Measurements from ENCODE around the gene PDF. TPM values are rescaled to one million over a fixed set of nuclear protein-coding genes. Genes with fewer than 3 reads are reported as not detected.
A peak's percentile ranks its signal among the peaks of the same experiment; 100 is the strongest.

The PDF gene
- total and polyA plus RNA-seq, 2 of the 13 experiments (the other 11 are each of a cell fraction or from before 2014, with no cell fraction given) = 12.4 to 48.8 TPM

GRCh38 chr16:69310653-69311532 lies 19.5 kb downstream of the PDF start, which contains the start of gene VPS4A (continued):
- TF ChIP-seq ATF3 (CRISPR knock-in tag; IDR thresholded peaks at IDR 0.05) = peak; percentile 56; the same call in 1 of the 2 replicates
- TF ChIP-seq, protein P1, sequence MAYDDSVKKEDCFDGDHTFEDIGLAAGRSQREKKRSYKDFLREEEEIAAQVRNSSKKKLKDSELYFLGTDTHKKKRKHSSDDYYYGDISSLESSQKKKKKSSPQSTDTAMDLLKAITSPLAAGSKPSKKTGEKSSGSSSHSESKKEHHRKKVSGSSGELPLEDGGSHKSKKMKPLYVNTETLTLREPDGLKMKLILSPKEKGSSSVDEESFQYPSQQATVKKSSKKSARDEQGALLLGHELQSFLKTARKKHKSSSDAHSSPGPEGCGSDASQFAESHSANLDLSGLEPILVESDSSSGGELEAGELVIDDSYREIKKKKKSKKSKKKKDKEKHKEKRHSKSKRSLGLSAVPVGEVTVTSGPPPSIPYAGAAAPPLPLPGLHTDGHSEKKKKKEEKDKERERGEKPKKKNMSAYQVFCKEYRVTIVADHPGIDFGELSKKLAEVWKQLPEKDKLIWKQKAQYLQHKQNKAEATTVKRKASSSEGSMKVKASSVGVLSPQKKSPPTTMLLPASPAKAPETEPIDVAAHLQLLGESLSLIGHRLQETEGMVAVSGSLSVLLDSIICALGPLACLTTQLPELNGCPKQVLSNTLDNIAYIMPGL (CRISPR knock-in tag; IDR thresholded peaks at IDR 0.05; ENCODE audit: borderline replicate concordance in 1 of 2, low read depth in 1 of 2) = peak; percentile 81 to 89
- peak; percentile 92 for TF ChIP-seq HBP1 (CRISPR knock-in tag; IDR thresholded peaks at IDR 0.05; ENCODE audit: low read depth)
- 0 out of 2 replicates have a peak, but pooled peaks have one; percentile 45 for TF ChIP-seq TERF1 (CRISPR knock-in tag; IDR thresholded peaks at IDR 0.05)
- TF ChIP-seq ZSCAN29 (CRISPR knock-in tag; conservative IDR thresholded peaks at IDR 0.05) = peak; percentile 30; the same call in 1 of the 2 replicates
- no peak for TF ChIP-seq RFX1 (IDR thresholded peaks at IDR 0.05)
- no peak for TF ChIP-seq E2F2 (CRISPR knock-in tag; IDR thresholded peaks at IDR 0.05; ENCODE audit: borderline replicate concordance)
- TF ChIP-seq, protein P2, sequence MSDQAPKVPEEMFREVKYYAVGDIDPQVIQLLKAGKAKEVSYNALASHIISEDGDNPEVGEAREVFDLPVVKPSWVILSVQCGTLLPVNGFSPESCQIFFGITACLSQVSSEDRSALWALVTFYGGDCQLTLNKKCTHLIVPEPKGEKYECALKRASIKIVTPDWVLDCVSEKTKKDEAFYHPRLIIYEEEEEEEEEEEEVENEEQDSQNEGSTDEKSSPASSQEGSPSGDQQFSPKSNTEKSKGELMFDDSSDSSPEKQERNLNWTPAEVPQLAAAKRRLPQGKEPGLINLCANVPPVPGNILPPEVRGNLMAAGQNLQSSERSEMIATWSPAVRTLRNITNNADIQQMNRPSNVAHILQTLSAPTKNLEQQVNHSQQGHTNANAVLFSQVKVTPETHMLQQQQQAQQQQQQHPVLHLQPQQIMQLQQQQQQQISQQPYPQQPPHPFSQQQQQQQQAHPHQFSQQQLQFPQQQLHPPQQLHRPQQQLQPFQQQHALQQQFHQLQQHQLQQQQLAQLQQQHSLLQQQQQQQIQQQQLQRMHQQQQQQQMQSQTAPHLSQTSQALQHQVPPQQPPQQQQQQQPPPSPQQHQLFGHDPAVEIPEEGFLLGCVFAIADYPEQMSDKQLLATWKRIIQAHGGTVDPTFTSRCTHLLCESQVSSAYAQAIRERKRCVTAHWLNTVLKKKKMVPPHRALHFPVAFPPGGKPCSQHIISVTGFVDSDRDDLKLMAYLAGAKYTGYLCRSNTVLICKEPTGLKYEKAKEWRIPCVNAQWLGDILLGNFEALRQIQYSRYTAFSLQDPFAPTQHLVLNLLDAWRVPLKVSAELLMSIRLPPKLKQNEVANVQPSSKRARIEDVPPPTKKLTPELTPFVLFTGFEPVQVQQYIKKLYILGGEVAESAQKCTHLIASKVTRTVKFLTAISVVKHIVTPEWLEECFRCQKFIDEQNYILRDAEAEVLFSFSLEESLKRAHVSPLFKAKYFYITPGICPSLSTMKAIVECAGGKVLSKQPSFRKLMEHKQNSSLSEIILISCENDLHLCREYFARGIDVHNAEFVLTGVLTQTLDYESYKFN (CRISPR knock-in tag; conservative IDR thresholded peaks at IDR 0.05) = no peak; the same call in 1 of the 2 replicates
- TF ChIP-seq ZNF329 (CRISPR knock-in tag; IDR thresholded peaks at IDR 0.05; ENCODE audit: low read depth) = no peak
- TF ChIP-seq SAP130 (CRISPR knock-in tag; IDR thresholded peaks at IDR 0.05; ENCODE audit: low read depth) = peak; percentile 92
- no peak for TF ChIP-seq NFYC (CRISPR knock-in tag; IDR thresholded peaks at IDR 0.05)
- peak; percentile 82; the same call in 1 of the 2 replicates for TF ChIP-seq SIN3A (IDR thresholded peaks at IDR 0.05; ENCODE audit: borderline replicate concordance, low read depth, low read length)
- peak; percentile 81 to 82 for TF ChIP-seq POLR2A (IDR thresholded peaks at IDR 0.05; ENCODE audit: insufficient read depth in 1 of 2, low read depth in 2 of 2, low read length in 2 of 2)
- TF ChIP-seq MED1 (CRISPR knock-in tag; IDR thresholded peaks at IDR 0.05) = peak; percentile 82
- TF ChIP-seq ZNF850 (CRISPR knock-in tag; conservative IDR thresholded peaks at IDR 0.05) = 0 out of 2 replicates have a peak, but pooled peaks have one; percentile 55
- TF ChIP-seq ZNF205 (CRISPR knock-in tag; IDR thresholded peaks at IDR 0.05) = no peak; the same call in 1 of the 2 replicates
- no peak for TF ChIP-seq PRPF4 (IDR thresholded peaks at IDR 0.05; ENCODE audit: low read depth, low read length, poor library complexity, severe bottlenecking)
- TF ChIP-seq ZMYM3 (CRISPR knock-in tag; IDR thresholded peaks at IDR 0.05) = peak; percentile 82
- TF ChIP-seq TMF1 (CRISPR knock-in tag; IDR thresholded peaks at IDR 0.05; ENCODE audit: low read depth) = peak; percentile 81; the same call in 1 of the 2 replicates
